ENCODE results near the gene PCED1B. TPM values are rescaled to one million over a fixed set of nuclear protein-coding genes. Genes with fewer than 3 reads are reported as not detected.
A peak's percentile ranks its signal among the peaks of the same experiment; 100 is the strongest.
"Not testable (repeated sequence)": the region's sequence is repeated elsewhere in the genome, so short reads cannot be mapped to it uniquely, and the experiment has no call there.

Gene PCED1B
- total RNA-seq, 3 donors from 2014 or later = 57.1 to 78.2 (median 71.2) TPM

- H3K4me1 Mint-ChIP-seq (ENCODE audit: low read depth) = peaks cover 33% of the 10 kb centered on the region
- not testable (repeated sequence) for DNase-seq; H3K27me3 Mint-ChIP-seq (ENCODE audit: low read depth); H3K9me3 Mint-ChIP-seq; ATAC-seq
- H3K36me3 Mint-ChIP-seq (ENCODE audit: insufficient read depth) = peaks cover 60% of the 10 kb centered on the region
- H3K4me3 Mint-ChIP-seq = peak overlapping the region; percentile 96
Observed at GRCh38 chr12:47217595-47217869, 138.1 kb downstream of the PCED1B start.

DNA sequence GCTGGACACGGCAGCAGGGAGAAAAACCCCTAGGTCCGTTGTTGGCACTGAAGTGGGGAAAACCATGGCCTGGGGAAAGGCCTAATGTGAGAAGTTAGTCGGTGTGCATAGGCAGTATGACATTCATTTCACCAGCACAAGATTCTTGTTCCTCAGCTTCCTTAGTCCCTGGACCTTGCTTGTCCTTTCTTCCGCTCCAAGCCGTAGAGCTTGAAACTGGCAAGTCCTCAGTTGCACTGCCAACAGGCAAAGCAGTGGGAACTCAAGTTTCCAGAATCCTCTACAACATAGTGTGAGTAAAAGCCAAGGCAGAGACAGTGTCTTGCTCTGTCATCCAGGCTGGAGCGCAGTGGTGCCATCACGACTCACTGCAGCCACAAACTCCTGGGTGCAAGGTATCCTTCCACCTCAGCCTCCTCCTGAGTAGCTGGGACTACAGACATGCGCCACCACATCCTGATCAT, 138.8 kb downstream of the PCED1B start:
- H3K27me3 Mint-ChIP-seq (ENCODE audit: low read depth) = no peaks in the 10 kb centered on the region
- peaks cover 37% of the 10 kb centered on the region for H3K4me1 Mint-ChIP-seq (ENCODE audit: low read depth)
- peak; percentile 29 to 38 for ATAC-seq
- H3K36me3 Mint-ChIP-seq (ENCODE audit: insufficient read depth) = peaks cover 61% of the 10 kb centered on the region
- no peak for DNase-seq
- no peaks in the 10 kb centered on the region for H3K9me3 Mint-ChIP-seq
- peak overlapping the region; percentile 96 for H3K4me3 Mint-ChIP-seq

DNA sequence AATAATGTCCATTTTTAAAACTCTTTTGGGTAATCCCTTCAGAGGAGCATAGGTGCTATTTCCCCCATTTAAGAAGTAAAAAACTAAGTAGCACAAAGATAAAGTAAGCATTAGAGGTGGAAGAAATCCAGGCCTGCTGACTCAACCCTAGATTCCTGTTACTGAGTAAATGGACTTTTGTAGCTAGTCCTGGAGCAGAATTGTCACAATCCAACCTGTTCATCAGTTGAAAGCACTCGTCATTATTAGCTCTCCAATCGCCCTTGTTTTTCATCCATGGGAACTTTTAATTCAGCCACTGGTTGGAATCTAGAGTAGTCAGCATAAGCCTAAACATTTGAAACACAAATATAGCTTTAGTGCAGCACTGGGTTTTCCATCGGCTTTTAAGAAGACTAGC, 139.8 kb downstream of the PCED1B start:
- Mint-ChIP-seq H3K36me3 (ENCODE audit: insufficient read depth) (peaks cover 58% of the 10 kb centered on the region), H3K4me1 (ENCODE audit: low read depth) (peaks cover 42% of the 10 kb centered on the region), H3K4me3 (peak overlapping the region; percentile 96), H3K27me3 (ENCODE audit: low read depth) (no peaks in the 10 kb centered on the region), H3K9me3 (no peaks in the 10 kb centered on the region)
- no peak for DNase-seq
- ATAC-seq = no peak

- ATAC-seq (no peak), DNase-seq (no peak)
- peaks cover 62% of the 10 kb centered on the region for H3K4me1 Mint-ChIP-seq (ENCODE audit: low read depth)
- H3K4me3 Mint-ChIP-seq = peak overlapping the region; percentile 81
- peaks cover 59% of the 10 kb centered on the region for H3K36me3 Mint-ChIP-seq (ENCODE audit: insufficient read depth)
- H3K9me3 Mint-ChIP-seq = no peaks in the 10 kb centered on the region
- no peaks in the 10 kb centered on the region for H3K27me3 Mint-ChIP-seq (ENCODE audit: low read depth)
Observed at GRCh38 chr12:47221256-47222023, 142.0 kb downstream of the PCED1B start.

DNA sequence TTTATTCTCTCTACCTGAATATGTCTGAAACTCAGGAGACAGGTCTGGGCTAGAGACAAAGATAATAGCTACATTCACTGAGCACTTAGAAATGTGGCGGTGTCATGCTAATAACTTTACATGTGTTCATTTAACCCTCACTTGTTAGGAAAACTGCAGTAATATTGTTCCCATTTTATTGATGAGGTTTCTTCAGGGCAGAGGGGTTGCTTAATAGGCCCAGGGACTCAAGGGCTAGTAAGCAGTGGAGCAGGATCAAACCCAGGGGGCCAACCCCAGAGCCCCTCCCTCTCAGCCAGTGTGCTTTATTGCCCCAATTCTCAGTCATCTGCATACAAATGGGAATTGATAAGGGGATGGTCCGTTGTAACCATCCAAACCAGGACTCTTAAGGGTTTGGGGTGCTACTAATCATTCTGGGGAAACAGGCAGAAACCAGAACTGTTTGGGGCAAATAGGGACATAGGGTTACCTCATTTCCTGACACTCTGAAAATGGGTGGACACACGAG, 143.2 kb downstream of the PCED1B start:
- Mint-ChIP-seq H3K4me3 (peak overlapping the region; percentile 81), H3K4me1 (ENCODE audit: low read depth) (peaks cover 66% of the 10 kb centered on the region), H3K9me3 (no peaks in the 10 kb centered on the region), H3K27me3 (ENCODE audit: low read depth) (no peaks in the 10 kb centered on the region), H3K36me3 (ENCODE audit: insufficient read depth) (peaks cover 57% of the 10 kb centered on the region)
- no peak for DNase-seq
- ATAC-seq = no peak

GRCh38 chr12:47223031-47223847, 143.8 kb downstream of the PCED1B start:
- no peak for DNase-seq
- ATAC-seq = peak; percentile 17 to 20
- peaks cover 56% of the 10 kb centered on the region for H3K36me3 Mint-ChIP-seq (ENCODE audit: insufficient read depth)
- peaks cover 70% of the 10 kb centered on the region for H3K4me1 Mint-ChIP-seq (ENCODE audit: low read depth)
- H3K9me3 Mint-ChIP-seq = no peaks in the 10 kb centered on the region
- H3K27me3 Mint-ChIP-seq (ENCODE audit: low read depth) = no peaks in the 10 kb centered on the region
- H3K4me3 Mint-ChIP-seq = peak overlapping the region; percentile 81

DNA sequence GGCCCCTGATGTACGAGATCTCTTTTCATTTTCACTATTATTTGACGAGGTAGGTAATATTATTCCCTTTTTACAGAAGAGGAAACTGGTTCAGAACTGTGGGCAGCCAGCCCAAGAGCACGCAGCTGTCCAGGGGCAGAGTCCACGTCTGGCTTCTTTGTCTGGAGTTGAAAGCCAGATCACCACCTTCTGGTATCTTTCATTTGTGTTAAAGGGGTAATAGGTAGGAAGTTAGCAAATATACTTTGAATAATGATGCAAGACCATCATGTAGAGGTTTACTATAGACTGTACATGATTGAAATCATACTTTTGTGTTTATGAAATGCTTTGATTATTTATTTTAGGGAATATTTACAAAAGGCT, 144.4 kb downstream of the PCED1B start:
- Mint-ChIP-seq H3K9me3 (no peaks in the 10 kb centered on the region), H3K27me3 (ENCODE audit: low read depth) (no peaks in the 10 kb centered on the region), H3K4me1 (ENCODE audit: low read depth) (peaks cover 74% of the 10 kb centered on the region), H3K4me3 (peak overlapping the region; percentile 81), H3K36me3 (ENCODE audit: insufficient read depth) (peaks cover 57% of the 10 kb centered on the region)
- ATAC-seq (no peak), DNase-seq (no peak)

DNA sequence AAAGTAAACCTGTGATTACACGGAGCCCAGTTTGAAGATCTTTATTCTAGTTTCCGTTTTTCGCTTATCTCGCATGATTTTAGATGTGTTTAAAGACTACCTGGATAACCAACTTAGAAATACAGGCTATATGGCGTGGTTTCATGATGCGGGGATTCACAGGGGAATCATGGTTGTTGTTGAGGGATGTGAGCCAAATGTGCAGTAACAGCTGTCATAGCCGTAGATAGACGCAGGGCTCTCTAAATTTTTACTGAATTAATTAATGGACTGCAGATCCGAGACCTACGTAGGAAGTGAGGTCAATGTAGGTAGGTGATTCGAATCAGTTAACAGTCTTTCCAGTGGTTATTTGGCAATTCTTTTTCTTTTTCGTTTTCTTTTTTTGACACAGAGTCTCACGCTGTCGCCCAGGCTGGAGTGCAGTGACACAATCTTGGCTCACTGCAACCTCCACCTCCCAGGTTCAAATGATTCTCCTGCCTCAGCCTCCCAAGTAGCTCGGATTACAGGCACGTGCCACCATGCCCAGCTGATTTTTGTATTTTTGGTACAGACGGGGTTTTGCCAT, 145.2 kb downstream of the PCED1B start:
- peaks cover 56% of the 10 kb centered on the region for H3K36me3 Mint-ChIP-seq (ENCODE audit: insufficient read depth)
- H3K4me1 Mint-ChIP-seq (ENCODE audit: low read depth) = peaks cover 76% of the 10 kb centered on the region
- no peaks in the 10 kb centered on the region for H3K9me3 Mint-ChIP-seq
- no peaks in the 10 kb centered on the region for H3K27me3 Mint-ChIP-seq (ENCODE audit: low read depth)
- DNase-seq (no peak), ATAC-seq (no peak)
- peak overlapping the region; percentile 81 for H3K4me3 Mint-ChIP-seq

DNA sequence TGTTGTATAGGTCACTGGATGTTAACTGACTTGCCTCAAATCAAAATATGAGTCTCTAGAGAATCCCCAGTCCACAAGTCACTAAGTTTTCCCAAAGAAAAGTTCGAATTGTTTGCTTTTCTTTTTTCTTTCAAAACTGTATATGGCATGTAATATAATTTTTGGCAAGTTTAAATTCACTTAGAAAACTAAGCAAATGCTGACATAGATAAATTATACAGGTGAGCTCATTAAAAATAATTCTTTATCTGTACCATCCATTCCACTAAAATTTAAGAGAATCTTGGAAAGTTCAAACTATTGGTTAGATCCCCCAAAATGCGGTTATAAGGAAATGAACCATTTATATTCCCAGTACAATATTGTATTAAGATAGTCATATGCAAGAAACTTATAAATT, 145.9 kb downstream of the PCED1B start:
- H3K4me3 Mint-ChIP-seq = peak overlapping the region; percentile 81
- no peak for ATAC-seq
- peaks cover 57% of the 10 kb centered on the region for H3K36me3 Mint-ChIP-seq (ENCODE audit: insufficient read depth)
- H3K9me3 Mint-ChIP-seq = no peaks in the 10 kb centered on the region
- DNase-seq = no peak
- H3K27me3 Mint-ChIP-seq (ENCODE audit: low read depth) = no peaks in the 10 kb centered on the region
- H3K4me1 Mint-ChIP-seq (ENCODE audit: low read depth) = peaks cover 77% of the 10 kb centered on the region

DNA sequence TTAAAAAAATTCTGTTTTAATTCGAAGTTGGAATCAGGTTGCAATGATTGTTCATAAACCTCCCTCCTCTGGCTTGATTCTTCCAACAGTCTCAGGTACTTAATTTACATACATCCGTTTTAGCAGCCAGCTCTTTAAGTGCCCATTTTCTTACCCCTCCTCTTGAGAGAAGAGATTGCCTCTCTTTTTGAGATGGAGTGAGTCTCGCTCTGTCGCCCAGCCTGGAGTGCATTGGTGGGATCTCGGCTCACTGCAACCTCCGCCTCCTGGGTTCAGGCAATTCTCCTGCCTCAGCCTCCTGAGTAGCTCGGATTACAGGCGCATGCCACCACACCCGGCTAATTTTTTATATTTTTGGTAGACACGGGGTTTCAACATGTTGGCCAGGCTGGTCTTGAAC, 146.8 kb downstream of the PCED1B start:
- Mint-ChIP-seq H3K4me3 (no peak overlapping the region), H3K9me3 (no peaks in the 10 kb centered on the region), H3K36me3 (ENCODE audit: insufficient read depth) (peaks cover 62% of the 10 kb centered on the region), H3K27me3 (ENCODE audit: low read depth) (no peaks in the 10 kb centered on the region), H3K4me1 (ENCODE audit: low read depth) (peaks cover 81% of the 10 kb centered on the region)
- no peak for ATAC-seq
- DNase-seq = no peak

DNA sequence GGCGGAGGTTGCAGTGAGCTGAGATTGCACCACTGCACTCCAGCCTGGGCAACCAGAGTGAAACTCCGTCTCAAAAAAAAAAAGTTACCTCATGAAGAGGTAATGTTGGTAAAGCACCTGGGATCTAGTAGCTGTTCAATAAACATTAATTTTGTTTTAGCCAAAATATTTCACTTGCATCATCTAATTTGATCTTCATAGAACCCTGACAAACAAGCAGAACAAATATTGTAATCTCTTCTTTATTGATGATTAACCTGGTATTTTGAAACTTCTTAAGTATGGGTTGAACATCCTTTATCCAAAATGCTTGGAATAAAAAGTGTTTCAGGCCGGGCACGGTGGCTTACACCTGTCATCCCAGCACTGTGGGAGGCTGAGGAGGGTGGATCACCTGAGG, 149.4 kb downstream of the PCED1B start:
- peak overlapping the region; percentile 31 for H3K4me3 Mint-ChIP-seq

DNA sequence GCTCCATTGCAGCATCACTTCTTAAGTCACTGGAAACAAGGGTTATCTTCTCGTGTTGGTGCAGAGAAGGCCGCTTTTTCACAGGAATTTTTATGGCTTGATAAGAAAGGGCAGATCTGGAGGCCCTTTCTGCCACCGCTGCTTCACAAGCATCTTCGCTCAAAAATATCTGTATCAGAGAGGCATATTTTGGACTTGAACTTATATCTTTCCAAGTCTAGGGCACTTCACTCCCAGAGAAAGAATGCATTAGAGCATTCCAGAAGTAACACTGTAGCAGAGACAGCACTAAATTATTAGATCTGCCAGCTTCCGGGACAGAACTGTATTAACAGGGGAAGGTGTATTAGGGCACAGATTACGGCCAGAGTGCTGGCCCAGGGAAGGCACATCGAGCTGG, 152.0 kb downstream of the PCED1B start:
- DNase-seq = no peak
- H3K4me1 Mint-ChIP-seq (ENCODE audit: low read depth) = peaks cover 56% of the 10 kb centered on the region
- ATAC-seq = no peak
- no peak overlapping the region for H3K4me3 Mint-ChIP-seq
- H3K27me3 Mint-ChIP-seq (ENCODE audit: low read depth) = no peaks in the 10 kb centered on the region
- peaks cover 3% of the 10 kb centered on the region for H3K9me3 Mint-ChIP-seq
- H3K36me3 Mint-ChIP-seq (ENCODE audit: insufficient read depth) = peaks cover 64% of the 10 kb centered on the region

More for the DNA sequence above, 149.4 kb downstream of the PCED1B start:
- H3K4me1 Mint-ChIP-seq (ENCODE audit: low read depth) = peaks cover 74% of the 10 kb centered on the region
- ATAC-seq (no peak), DNase-seq (no peak)
- H3K36me3 Mint-ChIP-seq (ENCODE audit: insufficient read depth) = peaks cover 60% of the 10 kb centered on the region
- H3K27me3 Mint-ChIP-seq (ENCODE audit: low read depth) = no peaks in the 10 kb centered on the region
- H3K9me3 Mint-ChIP-seq = peaks cover 3% of the 10 kb centered on the region

DNA sequence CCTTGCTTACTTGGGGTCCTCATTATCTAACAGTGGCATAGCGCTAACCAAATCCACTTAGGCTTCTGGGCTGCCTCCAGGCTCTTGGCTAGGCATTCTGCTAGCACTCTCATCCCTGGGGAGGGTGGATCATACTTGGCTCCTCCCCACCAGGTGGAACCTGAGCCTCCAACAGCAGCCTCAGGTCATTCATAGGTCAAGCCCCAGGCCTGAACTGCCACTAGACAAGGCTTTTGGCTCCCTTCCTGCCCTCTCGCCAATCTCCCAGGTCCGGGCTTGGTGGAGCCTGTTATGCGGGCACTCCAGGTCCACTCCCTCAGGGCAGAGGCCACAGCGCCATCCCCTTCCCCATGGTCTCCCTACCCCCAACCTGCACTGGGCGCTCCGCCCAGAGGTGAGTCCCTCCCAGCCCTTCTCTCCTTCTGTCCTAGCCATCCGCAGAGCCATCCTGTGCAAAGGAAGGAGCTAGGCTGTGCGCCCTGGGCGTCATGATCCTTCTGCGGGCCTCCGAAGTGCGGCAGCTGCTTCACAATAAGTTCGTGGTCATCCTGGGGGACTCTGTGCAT, 155.2 kb downstream of the PCED1B start:
- H3K9me3 Mint-ChIP-seq = peaks cover 3% of the 10 kb centered on the region
- peaks cover 67% of the 10 kb centered on the region for H3K36me3 Mint-ChIP-seq (ENCODE audit: insufficient read depth)
- ATAC-seq (no peak), DNase-seq (no peak)
- no peak overlapping the region for H3K4me3 Mint-ChIP-seq
- no peaks in the 10 kb centered on the region for H3K27me3 Mint-ChIP-seq (ENCODE audit: low read depth)
- peaks cover 58% of the 10 kb centered on the region for H3K4me1 Mint-ChIP-seq (ENCODE audit: low read depth)

DNA sequence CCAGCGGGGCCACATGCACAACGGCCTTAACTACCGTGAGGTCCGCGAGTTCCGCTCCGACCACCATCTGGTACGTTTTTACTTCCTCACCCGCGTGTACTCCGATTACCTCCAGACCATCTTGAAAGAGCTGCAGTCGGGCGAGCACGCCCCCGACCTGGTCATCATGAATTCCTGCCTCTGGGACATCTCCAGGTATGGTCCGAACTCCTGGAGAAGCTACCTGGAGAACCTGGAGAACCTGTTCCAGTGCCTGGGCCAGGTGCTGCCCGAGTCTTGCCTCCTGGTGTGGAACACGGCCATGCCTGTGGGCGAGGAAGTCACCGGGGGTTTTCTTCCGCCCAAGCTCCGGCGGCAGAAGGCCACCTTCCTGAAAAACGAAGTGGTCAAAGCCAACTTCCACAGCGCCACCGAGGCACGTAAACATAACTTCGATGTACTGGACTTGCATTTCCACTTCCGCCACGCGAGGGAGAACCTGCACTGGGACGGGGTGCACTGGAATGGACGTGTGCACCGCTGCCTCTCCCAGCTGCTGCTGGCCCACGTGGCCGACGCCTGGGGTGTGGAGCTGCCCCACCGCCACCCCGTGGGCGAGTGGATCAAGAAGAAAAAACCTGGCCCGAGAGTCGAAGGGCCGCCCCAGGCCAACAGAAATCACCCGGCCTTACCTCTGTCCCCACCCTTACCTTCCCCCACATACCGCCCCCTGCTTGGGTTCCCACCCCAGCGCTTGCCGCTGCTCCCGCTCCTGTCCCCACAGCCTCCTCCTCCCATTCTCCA, 156.0 kb downstream of the PCED1B start:
- ATAC-seq (no peak), DNase-seq (no peak)
- Mint-ChIP-seq H3K4me3 (no peak overlapping the region), H3K9me3 (peaks cover 3% of the 10 kb centered on the region), H3K36me3 (ENCODE audit: insufficient read depth) (peaks cover 63% of the 10 kb centered on the region), H3K4me1 (ENCODE audit: low read depth) (peaks cover 55% of the 10 kb centered on the region), H3K27me3 (ENCODE audit: low read depth) (no peaks in the 10 kb centered on the region)

Data from activated T-cell treated with anti-CD3 and anti-CD28 coated beads, Interleukin-2, amount 50 U/mL, for 4 hours (primary cell).